ENCODE measurements around the gene CFAP119. TPM values are rescaled to one million over a fixed set of nuclear protein-coding genes. Genes with fewer than 3 reads are reported as not detected.

The CFAP119 gene
- total and polyA plus RNA-seq, 2 experiments from 2014 or later, result 2.2 to 5.2 TPM

- TF ChIP-seq ZNF462 (CRISPR knock-in tag; IDR thresholded peaks at IDR 0.05) (no peak), CREB1 (CRISPR knock-in tag; IDR thresholded peaks at IDR 0.05; ENCODE audit: low read depth) (no peak), EZH2 (IDR thresholded peaks at IDR 0.05; ENCODE audit: low read depth, unreplicated experiment) (no peak), ZNF114 (CRISPR knock-in tag; IDR thresholded peaks at IDR 0.05) (no peak), ZNF331 (CRISPR knock-in tag; IDR thresholded peaks at IDR 0.05; ENCODE audit: low read depth) (no peak), EZH2phosphoT487 (IDR thresholded peaks at IDR 0.05; ENCODE audit: unreplicated experiment) (no peak), POLR2AphosphoS5 (IDR thresholded peaks at IDR 0.05; ENCODE audit: low read depth) (no peak), STAT1 (IDR thresholded peaks at IDR 0.05; ENCODE audit: unreplicated experiment) (no peak)
- TF ChIP-seq, protein P1, sequence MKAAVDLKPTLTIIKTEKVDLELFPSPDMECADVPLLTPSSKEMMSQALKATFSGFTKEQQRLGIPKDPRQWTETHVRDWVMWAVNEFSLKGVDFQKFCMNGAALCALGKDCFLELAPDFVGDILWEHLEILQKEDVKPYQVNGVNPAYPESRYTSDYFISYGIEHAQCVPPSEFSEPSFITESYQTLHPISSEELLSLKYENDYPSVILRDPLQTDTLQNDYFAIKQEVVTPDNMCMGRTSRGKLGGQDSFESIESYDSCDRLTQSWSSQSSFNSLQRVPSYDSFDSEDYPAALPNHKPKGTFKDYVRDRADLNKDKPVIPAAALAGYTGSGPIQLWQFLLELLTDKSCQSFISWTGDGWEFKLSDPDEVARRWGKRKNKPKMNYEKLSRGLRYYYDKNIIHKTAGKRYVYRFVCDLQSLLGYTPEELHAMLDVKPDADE (IDR thresholded peaks at IDR 0.05), result no peak
Measured at GRCh38 chr16:30750201-30750600, 11.7 kb downstream of the CFAP119 start (continued).

Data from GM23338 (cell line).